NCI-H2196 (cell line): ENCODE results near the gene PDZD2.

Source experiments
- DNase-seq: peaks from one replicate; lab custom pipeline; 2025; ENCODE audit not compliant: unreplicated experiment; lab: John Stamatoyannopoulos, UW

PDZD2 gene

GRCh38 chr5:32159328-32160072, 520.6 kb downstream of the PDZD2 start:
- no peak for DNase-seq

GRCh38 chr5:32160228-32160627, 521.3 kb downstream of the PDZD2 start:
- DNase-seq, result no peak
